OCI-LY7 (cell line): ENCODE data around the gene CDCA5.

Source experiments
- EZH2phosphoT487 ChIP-seq: fragments of 200-600 bp; sonication (generic); IDR thresholded peaks from 2 replicates; pipeline ENCODE4 v1.6.1; 2018; ENCODE audit warnings: low read depth, borderline replicate concordance, mild to moderate bottlenecking, mixed run types, antibody characterized with exemption, low read length, moderate library complexity, mixed read lengths
- TF ChIP-seq, protein P1 (sequence below): fragments of 200-600 bp; sonication (generic); conservative IDR thresholded peaks from 2 replicates; pipeline ENCODE4 v1.5.1; 2014; ENCODE audit warnings: mild to moderate bottlenecking, antibody characterized with exemption, low read length, moderate library complexity, mixed read lengths

DNA sequence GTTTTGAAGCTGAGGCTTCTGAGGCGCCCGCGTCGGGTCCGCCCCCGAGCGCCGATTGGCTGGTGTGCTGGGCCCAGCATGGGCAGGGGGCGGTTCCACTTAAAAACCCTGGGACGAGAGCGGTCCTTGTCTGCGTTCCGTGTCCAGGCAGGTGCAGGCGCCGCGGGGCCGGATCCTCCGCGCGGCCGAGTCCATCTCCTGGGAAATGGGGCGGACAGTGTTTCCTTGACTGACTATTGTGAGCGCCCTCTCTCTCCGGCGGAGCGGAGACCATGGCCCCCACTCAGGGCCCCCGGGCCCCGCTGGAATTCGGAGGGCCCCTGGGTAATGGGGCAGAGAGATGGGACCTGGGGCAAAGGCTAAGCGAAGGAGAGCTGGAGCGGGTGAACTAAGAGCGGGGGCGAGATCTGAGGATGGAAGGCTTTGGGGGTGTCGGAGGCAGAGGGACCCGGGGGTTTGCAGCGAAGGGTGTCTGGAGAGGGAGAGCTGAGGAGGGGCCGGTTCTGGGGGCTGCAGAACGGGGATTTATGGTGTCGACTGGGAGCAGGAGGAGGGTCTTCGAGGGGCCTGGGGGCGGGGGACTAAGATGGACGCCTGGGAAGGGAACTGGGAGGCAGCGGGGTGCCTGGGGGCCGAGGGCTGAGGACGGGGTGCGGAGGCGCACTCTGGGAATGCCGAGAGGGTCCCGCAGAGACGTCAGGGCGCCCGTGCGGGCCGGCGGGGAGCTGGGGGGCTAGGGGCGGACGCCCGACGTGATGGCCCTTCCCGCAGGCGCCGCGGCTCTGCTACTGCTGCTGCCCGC is 28.1 kb upstream of the CDCA5 start, which contains the start of gene TM7SF2:
- TF ChIP-seq, protein P1, sequence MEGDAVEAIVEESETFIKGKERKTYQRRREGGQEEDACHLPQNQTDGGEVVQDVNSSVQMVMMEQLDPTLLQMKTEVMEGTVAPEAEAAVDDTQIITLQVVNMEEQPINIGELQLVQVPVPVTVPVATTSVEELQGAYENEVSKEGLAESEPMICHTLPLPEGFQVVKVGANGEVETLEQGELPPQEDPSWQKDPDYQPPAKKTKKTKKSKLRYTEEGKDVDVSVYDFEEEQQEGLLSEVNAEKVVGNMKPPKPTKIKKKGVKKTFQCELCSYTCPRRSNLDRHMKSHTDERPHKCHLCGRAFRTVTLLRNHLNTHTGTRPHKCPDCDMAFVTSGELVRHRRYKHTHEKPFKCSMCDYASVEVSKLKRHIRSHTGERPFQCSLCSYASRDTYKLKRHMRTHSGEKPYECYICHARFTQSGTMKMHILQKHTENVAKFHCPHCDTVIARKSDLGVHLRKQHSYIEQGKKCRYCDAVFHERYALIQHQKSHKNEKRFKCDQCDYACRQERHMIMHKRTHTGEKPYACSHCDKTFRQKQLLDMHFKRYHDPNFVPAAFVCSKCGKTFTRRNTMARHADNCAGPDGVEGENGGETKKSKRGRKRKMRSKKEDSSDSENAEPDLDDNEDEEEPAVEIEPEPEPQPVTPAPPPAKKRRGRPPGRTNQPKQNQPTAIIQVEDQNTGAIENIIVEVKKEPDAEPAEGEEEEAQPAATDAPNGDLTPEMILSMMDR, result no peak
- TF ChIP-seq EZH2phosphoT487, result no peak
